ENCODE data around the gene TMEM63B. TPM values are rescaled to one million over a fixed set of nuclear protein-coding genes. Genes with fewer than 3 reads are reported as not detected.

TMEM63B gene
- total RNA-seq, 1 donor from 2014 or later, result 54.9 TPM

- no peak overlapping the region for H3K27ac Mint-ChIP-seq
- H3K4me3 Mint-ChIP-seq, result no peak overlapping the region
- H3K9me3 Mint-ChIP-seq, result no peaks in the 10 kb centered on the region
- peaks cover 4% of the 10 kb centered on the region for H3K36me3 Mint-ChIP-seq
- H3K4me1 Mint-ChIP-seq, result no peaks in the 10 kb centered on the region
- DNase-seq (ENCODE audit: low spot score in 2 of 2, unreplicated experiment in 2 of 2), result no peak
- TF ChIP-seq, protein P1, sequence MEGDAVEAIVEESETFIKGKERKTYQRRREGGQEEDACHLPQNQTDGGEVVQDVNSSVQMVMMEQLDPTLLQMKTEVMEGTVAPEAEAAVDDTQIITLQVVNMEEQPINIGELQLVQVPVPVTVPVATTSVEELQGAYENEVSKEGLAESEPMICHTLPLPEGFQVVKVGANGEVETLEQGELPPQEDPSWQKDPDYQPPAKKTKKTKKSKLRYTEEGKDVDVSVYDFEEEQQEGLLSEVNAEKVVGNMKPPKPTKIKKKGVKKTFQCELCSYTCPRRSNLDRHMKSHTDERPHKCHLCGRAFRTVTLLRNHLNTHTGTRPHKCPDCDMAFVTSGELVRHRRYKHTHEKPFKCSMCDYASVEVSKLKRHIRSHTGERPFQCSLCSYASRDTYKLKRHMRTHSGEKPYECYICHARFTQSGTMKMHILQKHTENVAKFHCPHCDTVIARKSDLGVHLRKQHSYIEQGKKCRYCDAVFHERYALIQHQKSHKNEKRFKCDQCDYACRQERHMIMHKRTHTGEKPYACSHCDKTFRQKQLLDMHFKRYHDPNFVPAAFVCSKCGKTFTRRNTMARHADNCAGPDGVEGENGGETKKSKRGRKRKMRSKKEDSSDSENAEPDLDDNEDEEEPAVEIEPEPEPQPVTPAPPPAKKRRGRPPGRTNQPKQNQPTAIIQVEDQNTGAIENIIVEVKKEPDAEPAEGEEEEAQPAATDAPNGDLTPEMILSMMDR (IDR thresholded peaks at IDR 0.05; ENCODE audit: unreplicated experiment), result no peak
- H3K27me3 Mint-ChIP-seq (ENCODE audit: low read depth), result no peaks in the 10 kb centered on the region
Measured at GRCh38 chr6:44156494-44157151, 29.3 kb downstream of the TMEM63B start.

DNA sequence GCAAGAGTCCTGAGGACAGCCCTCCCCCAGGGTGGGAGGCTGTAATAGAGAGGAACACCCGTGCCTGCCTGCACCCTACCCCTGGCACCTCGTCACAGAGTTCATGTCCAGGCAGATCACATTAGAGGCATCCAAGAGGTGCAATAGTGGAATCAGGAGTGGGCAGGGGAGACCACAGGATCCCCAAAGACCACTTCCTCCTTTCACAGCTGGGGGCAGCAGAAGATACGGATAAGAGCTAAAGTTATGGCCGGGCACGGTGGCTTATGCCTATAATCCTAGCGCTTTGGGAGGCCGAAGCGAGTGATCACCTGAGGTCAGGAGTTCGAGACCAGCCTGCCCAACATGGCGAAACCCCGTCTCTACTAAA, 29.8 kb downstream of the TMEM63B start:
- Mint-ChIP-seq H3K27ac (no peak overlapping the region), H3K27me3 (ENCODE audit: low read depth) (no peaks in the 10 kb centered on the region), H3K9me3 (no peaks in the 10 kb centered on the region), H3K36me3 (peaks cover 4% of the 10 kb centered on the region), H3K4me1 (no peaks in the 10 kb centered on the region), H3K4me3 (no peak overlapping the region)
- TF ChIP-seq, protein P1 (IDR thresholded peaks at IDR 0.05; ENCODE audit: unreplicated experiment), result no peak
- DNase-seq (ENCODE audit: low spot score in 2 of 2, unreplicated experiment in 2 of 2), result no peak

GRCh38 chr6:44158770-44159228, 31.4 kb downstream of the TMEM63B start, which contains the start of gene CAPN11:
Gene CAPN11 (plus strand): TSS chr6:44158820. CDS start chr6:44158849, 29 bp downstream.
- H3K36me3 Mint-ChIP-seq, result no peaks in the 10 kb centered on the region
- no peak within 1 kb of the TSS for H3K27ac Mint-ChIP-seq
- DNase-seq (ENCODE audit: low spot score in 2 of 2, unreplicated experiment in 2 of 2), result no peak
- H3K9me3 Mint-ChIP-seq, result no peaks in the 10 kb centered on the region
- TF ChIP-seq, protein P1 (IDR thresholded peaks at IDR 0.05; ENCODE audit: unreplicated experiment), result no peak
- H3K4me1 Mint-ChIP-seq, result no peaks in the 10 kb centered on the region
- peaks cover 2% of the 10 kb centered on the region for H3K27me3 Mint-ChIP-seq (ENCODE audit: low read depth)
- H3K4me3 Mint-ChIP-seq, result no peak within 1 kb of the TSS

GRCh38 chr6:44161997-44162338, 34.6 kb downstream of the TMEM63B start:
- H3K36me3 Mint-ChIP-seq, result no peaks in the 10 kb centered on the region
- peaks cover 4% of the 10 kb centered on the region for H3K4me1 Mint-ChIP-seq
- DNase-seq (ENCODE audit: low spot score in 2 of 2, unreplicated experiment in 2 of 2), result no peak
- H3K4me3 Mint-ChIP-seq, result no peak overlapping the region
- H3K27ac Mint-ChIP-seq, result no peak overlapping the region
- TF ChIP-seq, protein P1 (IDR thresholded peaks at IDR 0.05; ENCODE audit: unreplicated experiment), result no peak
- H3K27me3 Mint-ChIP-seq (ENCODE audit: low read depth), result peaks cover 11% of the 10 kb centered on the region
- no peaks in the 10 kb centered on the region for H3K9me3 Mint-ChIP-seq

GRCh38 chr6:44162876-44163625, 35.7 kb downstream of the TMEM63B start:
- TF ChIP-seq, protein P1 (IDR thresholded peaks at IDR 0.05; ENCODE audit: unreplicated experiment), result no peak
- Mint-ChIP-seq H3K27me3 (ENCODE audit: low read depth) (peaks cover 11% of the 10 kb centered on the region), H3K27ac (no peak overlapping the region), H3K4me3 (no peak overlapping the region), H3K4me1 (peaks cover 4% of the 10 kb centered on the region), H3K36me3 (no peaks in the 10 kb centered on the region), H3K9me3 (no peaks in the 10 kb centered on the region)
- no peak for DNase-seq (ENCODE audit: low spot score in 2 of 2, unreplicated experiment in 2 of 2)
